H1 (cell line): ENCODE data around the gene SLC6A7. TPM values are rescaled to one million over a fixed set of nuclear protein-coding genes. Genes with fewer than 3 reads are reported as not detected.
A peak's percentile ranks its signal among the peaks of the same experiment; 100 is the strongest.

Source experiments
- CTCF ChIA-PET: fragments of 300-600 bp; sonication (Branson Sonifier 250); formaldehyde crosslinking; loops from one replicate; lab custom pipeline; 2021; ENCODE audit not compliant: partially characterized antibody; lab: Charles Lee
- POLR2A ChIA-PET: fragments of 300-600 bp; sonication (Branson Sonifier 250); formaldehyde crosslinking; loops from one replicate; lab custom pipeline; 2021; ENCODE audit warnings: inconsistent platforms; ENCODE audit not compliant: partially characterized antibody; lab: Charles Lee
- DNase-seq, 2 experiments: peaks; one replicate each; pipeline versions ENCODE4 v3.0.0 to v3.0.0-alpha.2; 2010 to 2022; ENCODE audit warnings: low spot score in 2 of 2, low read depth in 1 of 2, mixed read lengths in 1 of 2
- FAIRE-seq: peaks from 2 replicates; lab custom pipeline; 2011; peaks lifted over from hg19 to GRCh38; lab: Jason Lieb, UNC
- H2AFZ ChIP-seq: 2 replicates; pipeline ENCODE4 v1.8.1; 2012; ENCODE audit warnings: low read length, inconsistent platforms
- H2AK5ac ChIP-seq: 2 replicates; pipeline ENCODE4 v1.6.1; 2013; ENCODE audit warnings: low read depth, low read length
- H2BK120ac ChIP-seq: replicated peaks from 2 replicates; pipeline ENCODE3; 2013; ENCODE audit warnings: low read depth, low read length, inconsistent platforms
- H2BK12ac ChIP-seq: 2 replicates; pipeline ENCODE4 v1.6.1; 2013; ENCODE audit warnings: low read depth, low read length
- H2BK15ac ChIP-seq: 2 replicates; pipeline ENCODE4 v1.6.1; 2013; ENCODE audit warnings: low read length
- H2BK20ac ChIP-seq: 2 replicates; pipeline ENCODE4 v1.6.1; 2013; ENCODE audit warnings: low read length
- H2BK5ac ChIP-seq: 2 replicates; pipeline ENCODE4 v1.6.1; 2013; ENCODE audit warnings: low read depth, low read length
- H3K14ac ChIP-seq: 2 replicates; pipeline ENCODE4 v1.6.1; 2013; ENCODE audit warnings: inconsistent platforms; ENCODE audit not compliant: insufficient read length
- H3K18ac ChIP-seq: 2 replicates; pipeline ENCODE4 v1.6.1; 2013; ENCODE audit warnings: low read length; ENCODE audit errors: extremely low read depth
- H3K23ac ChIP-seq: 2 replicates; pipeline ENCODE4 v1.6.1; 2013; ENCODE audit warnings: inconsistent platforms; ENCODE audit not compliant: insufficient read length
- H3K23me2 ChIP-seq: 2 replicates; pipeline ENCODE4 v1.6.1; 2013; ENCODE audit warnings: low read depth, low read length
- H3K27ac ChIP-seq: 2 replicates; pipeline ENCODE4 v1.6.1; 2011; ENCODE audit warnings: low read depth, low read length, inconsistent platforms
- H3K27me3 ChIP-seq, 4 experiments: replicated peaks in 1 of 4; 1 replicate in 1 of 4; 2 replicates in 3 of 4; pipeline versions ENCODE4 v1.6.1 to v1.8.1; 2011 to 2013; ENCODE audit warnings: low read length in 3 of 4, mild to moderate bottlenecking in 3 of 4, inconsistent platforms in 2 of 4, mixed read lengths in 2 of 4, moderate library complexity in 1 of 4; ENCODE audit not compliant: control insufficient read depth in 3 of 4, insufficient read depth in 3 of 4; ENCODE audit errors: extremely low read depth in 1 of 4
- H3K36me3 ChIP-seq, 4 experiments: 2 replicates each; pipeline versions ENCODE4 v1.6.1 to v1.8.1; 2011 to 2013; ENCODE audit warnings: mild to moderate bottlenecking in 4 of 4, low read length in 3 of 4, moderate library complexity in 2 of 4, control low read depth in 1 of 4, inconsistent platforms in 1 of 4; ENCODE audit not compliant: insufficient read depth in 4 of 4, control insufficient read depth in 2 of 4
- H3K4ac ChIP-seq: replicated peaks from 2 replicates; pipeline ENCODE3; 2013; ENCODE audit warnings: low read length, low read depth, mixed read lengths, inconsistent platforms; ENCODE audit not compliant: insufficient read length
- H3K4me1 ChIP-seq, 4 experiments: replicated peaks in 1 of 4; 1 replicate in 1 of 4; 2 replicates in 3 of 4; pipeline versions ENCODE4 v1.6.1 to v1.8.1; 2011 to 2013; ENCODE audit warnings: low read length in 3 of 4, inconsistent platforms in 2 of 4, mixed read lengths in 1 of 4; ENCODE audit not compliant: insufficient read depth in 4 of 4, control insufficient read depth in 3 of 4
- H3K4me2 ChIP-seq, 2 experiments: 2 replicates each; pipeline versions ENCODE4 v1.6.1 to v1.8.1; 2011 to 2013; ENCODE audit warnings: low read depth in 2 of 2, low read length in 2 of 2, control low read depth in 1 of 2, inconsistent platforms in 1 of 2, mild to moderate bottlenecking in 1 of 2; ENCODE audit not compliant: insufficient read depth in 1 of 2
- H3K4me3 ChIP-seq, 4 experiments: fragments of 200-600, 300-600 bp in 1 of 4; sonication (generic), shearing (Covaris generic), sonication (Bioruptor Twin) in 1 of 4; 2 replicates each; pipeline versions ENCODE4 v1.5.1 to v1.8.1; 2011 to 2016; ENCODE audit warnings: low read length in 4 of 4, low read depth in 3 of 4, control low read depth in 2 of 4, inconsistent platforms in 2 of 4, mild to moderate bottlenecking in 2 of 4, mixed read lengths in 1 of 4, moderate library complexity in 1 of 4; ENCODE audit not compliant: insufficient read depth in 2 of 4; ENCODE audit errors: extremely low read depth in 1 of 4
- H3K56ac ChIP-seq: replicated peaks from 2 replicates; pipeline ENCODE3; 2013; ENCODE audit warnings: low read depth, mild to moderate bottlenecking, mixed read lengths, low read length, inconsistent platforms; ENCODE audit not compliant: insufficient read length
- H3K79me1 ChIP-seq: 2 replicates; pipeline ENCODE4 v1.6.1; 2013; ENCODE audit warnings: low read depth, low read length, control low read depth
- H3K79me2 ChIP-seq, 2 experiments: 2 replicates each; pipeline versions ENCODE4 v1.6.1 to v1.8.1; 2012 to 2013; ENCODE audit warnings: low read length in 2 of 2, mild to moderate bottlenecking in 2 of 2, inconsistent platforms in 1 of 2; ENCODE audit not compliant: insufficient read depth in 2 of 2, control insufficient read depth in 1 of 2
- H3K9ac ChIP-seq, 4 experiments: replicated peaks in 1 of 4; 1 replicate in 1 of 4; 2 replicates in 3 of 4; pipeline versions ENCODE4 v1.6.1 to v1.8.1; 2011 to 2013; ENCODE audit warnings: low read depth in 3 of 4, low read length in 3 of 4, control low read depth in 2 of 4, mild to moderate bottlenecking in 2 of 4, moderate library complexity in 2 of 4, inconsistent platforms in 1 of 4; ENCODE audit errors: extremely low read depth in 1 of 4
- H3K9me3 ChIP-seq, 2 experiments: 2 replicates each; pipeline versions ENCODE4 v1.6.1 to v1.8.1; 2012 to 2013; ENCODE audit warnings: mild to moderate bottlenecking in 2 of 2, moderate library complexity in 2 of 2, control low read depth in 1 of 2, inconsistent platforms in 1 of 2, low read depth in 1 of 2, low read length in 1 of 2, mixed read lengths in 1 of 2; ENCODE audit not compliant: insufficient read depth in 2 of 2
- H4K20me1 ChIP-seq, 2 experiments: replicated peaks in 1 of 2; 2 replicates each; pipeline versions ENCODE3 to v1.8.1; 2011 to 2013; ENCODE audit warnings: inconsistent platforms in 2 of 2, low read length in 2 of 2, mild to moderate bottlenecking in 1 of 2; ENCODE audit not compliant: insufficient read depth in 2 of 2, control insufficient read depth in 1 of 2
- H4K5ac ChIP-seq: 2 replicates; pipeline ENCODE4 v1.6.1; 2013; ENCODE audit warnings: low read length, low read depth, mixed read lengths, inconsistent platforms; ENCODE audit not compliant: insufficient read length
- H4K8ac ChIP-seq: 2 replicates; pipeline ENCODE4 v1.8.0; 2013; ENCODE audit warnings: mild to moderate bottlenecking, moderate library complexity, low read length, inconsistent platforms; ENCODE audit not compliant: insufficient read depth; ENCODE audit errors: extremely low read depth
- H4K91ac ChIP-seq: replicated peaks from 2 replicates; pipeline ENCODE3; 2013; ENCODE audit warnings: low read length, mixed read lengths, inconsistent platforms; ENCODE audit not compliant: insufficient read length
- SRF ChIP-seq: IDR thresholded peaks from 2 replicates; pipeline ENCODE4 v1.6.1; 2011; ENCODE audit warnings: mild to moderate bottlenecking, low read depth, low read length, moderate library complexity
- USF2 ChIP-seq: IDR thresholded peaks from 2 replicates; pipeline ENCODE4 v1.6.1; 2011; ENCODE audit warnings: low read length, improper control_type of control experiment
- polyA plus RNA-seq, 7 experiments: library from polyadenylated mRNA; depleted of rRNA in 3 of 7; stranded (reverse) in 5 of 7; unstranded in 2 of 7; fragments of >200 nt in 5 of 7; fragments of 200-250 nt in 2 of 7; gene quantifications; 1 replicate in 5 of 7; 2 replicates in 1 of 7; 4 replicates in 1 of 7; pipeline versions ENCODE4 v1.2.1 to v1.2.3, GENCODE V29; 2011 to 2013; ENCODE audit warnings: missing spikeins in 2 of 7, mixed read lengths in 2 of 7
- total RNA-seq: library from RNA; stranded (reverse); fragmentation: NEBNext Ultra II Directional; extraction: Animal tissue kit (Norgen Biotek cat#: 25700); gene quantifications from 2 replicates; pipeline ENCODE4 v1.2.1, GENCODE V29; 2021

SLC6A7 gene
- total and polyA plus RNA-seq, 2 of the 8 experiments (the other 6 are each of a cell fraction or from before 2014, with no cell fraction given), result 0.07 to 0.12 TPM

- Histone ChIP-seq H3K27ac (no peak overlapping the region), H4K20me1 (no peaks in the 10 kb centered on the region), H2BK5ac (no peak overlapping the region), H3K9me3 (no peaks in the 10 kb centered on the region), H3K4me1 (0 out of 7 replicates have a peak, but pooled peaks cover 0 to 3% (median 0%) of the 10 kb centered on the region in 4 experiments), H3K4me2 (no peak overlapping the region), H3K4ac (no peak overlapping the region), H3K18ac (no peak overlapping the region), H3K56ac (no peak overlapping the region), H2BK20ac (no peak overlapping the region), H2AFZ (no peak overlapping the region), H3K27me3 (peaks cover 0 to 6% (median 4%) of the 10 kb centered on the region in 4 experiments; a peak in 3 of 7 replicates), H3K23me2 (no peaks in the 10 kb centered on the region), H2BK120ac (no peak overlapping the region), H4K5ac (no peak overlapping the region), H3K14ac (no peak overlapping the region), H3K4me3 (no peak overlapping the region), H3K9ac (no peak overlapping the region), H2BK12ac (no peak overlapping the region), H4K91ac (peak overlapping the region; percentile 41), H3K23ac (no peak overlapping the region), H3K36me3 (no peaks in the 10 kb centered on the region), H4K8ac (no peak overlapping the region), H3K79me2 (no peaks in the 10 kb centered on the region), H2AK5ac (no peak overlapping the region), H3K79me1 (no peaks in the 10 kb centered on the region), H2BK15ac (no peak overlapping the region)
- no peak for DNase-seq
- POLR2A ChIA-PET, result interaction anchor here (1.7 kb wide), 1 partner anchor 60 kb away, joined by 4 read pairs; no protein-coding TSS in a partner anchor
- CTCF ChIA-PET, result interaction anchor here (0.7 to 22.9 kb wide), 28 partner anchors 8 to 172 kb away, joined by 3 to 406 read pairs (median 6); partner anchors contain the start of genes CDX1, PDGFRB and SLC6A7
- TF ChIP-seq USF2, result peak; percentile 58
- no peak for TF ChIP-seq SRF
- FAIRE-seq, result no peak
Observed at GRCh38 chr5:150219142-150219541, 29.3 kb downstream of the SLC6A7 start.
